ENCODE measurements around the gene KCNQ5.

Gene KCNQ5

DNA sequence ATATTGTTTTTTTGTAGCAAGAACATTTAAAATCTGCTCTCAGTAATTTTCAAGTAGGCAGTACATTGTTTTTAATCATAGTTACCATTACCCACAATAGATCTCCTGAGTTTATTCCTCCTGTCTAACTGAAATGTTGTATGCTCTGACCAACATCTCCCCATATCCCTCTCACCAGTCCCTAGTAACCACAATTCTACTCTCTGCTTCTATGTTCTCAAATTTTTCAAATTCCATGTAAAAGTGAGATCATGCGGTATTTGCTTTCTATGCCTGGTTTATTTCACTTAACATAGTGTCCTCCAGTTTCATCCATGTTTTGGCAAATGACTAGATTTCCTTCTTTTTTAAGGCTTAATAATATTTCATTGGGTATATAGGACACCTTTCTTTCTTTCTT, 300.5 kb downstream of the KCNQ5 start:
- peak; percentile 46 for DNase-seq

DNA sequence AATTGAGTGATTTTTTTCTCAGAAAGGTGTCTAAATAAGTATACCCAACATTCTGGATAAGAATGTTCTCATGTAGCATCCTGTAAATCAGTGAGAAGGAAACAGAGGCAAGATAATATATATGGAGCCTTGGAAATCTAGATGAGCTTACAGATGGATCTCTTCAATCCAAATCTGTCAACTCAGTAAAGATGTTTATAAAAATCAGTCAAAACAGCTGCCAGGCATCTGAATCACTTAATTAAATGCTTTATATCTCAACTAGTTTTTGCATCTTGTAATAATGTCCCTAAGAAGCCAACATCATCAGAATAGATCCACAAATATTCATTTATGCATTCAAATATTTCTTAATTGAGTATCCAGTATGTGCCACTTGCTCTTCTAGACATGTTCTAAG, 303.3 kb downstream of the KCNQ5 start:
- DNase-seq, result no peak

DNA sequence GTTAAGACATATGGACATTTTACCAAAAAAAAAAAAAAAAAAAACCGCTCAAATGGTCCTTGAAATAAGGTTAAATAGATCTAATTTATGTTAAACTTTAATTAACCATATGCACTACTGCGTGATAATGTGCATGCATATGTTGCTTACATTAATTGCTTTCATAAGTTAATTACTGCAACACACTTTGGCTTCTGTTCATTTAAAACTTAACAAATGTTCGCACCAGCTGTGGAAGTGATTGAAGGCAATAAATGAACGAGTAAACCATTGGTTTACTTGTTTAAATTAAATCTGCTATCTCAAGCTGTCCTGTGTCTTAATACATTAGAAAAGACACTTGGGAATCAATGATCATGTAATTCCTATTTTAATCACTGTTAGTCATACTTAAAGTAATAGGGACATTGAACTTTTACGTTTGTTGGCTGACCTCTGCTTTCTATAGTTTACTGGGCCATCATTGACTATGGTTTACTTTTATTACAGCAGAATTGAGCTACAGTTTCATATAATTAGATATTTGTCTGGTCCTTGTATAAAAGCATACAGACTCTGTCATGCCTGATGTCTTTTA, 308.8 kb downstream of the KCNQ5 start:
- DNase-seq, result no peak

DNA sequence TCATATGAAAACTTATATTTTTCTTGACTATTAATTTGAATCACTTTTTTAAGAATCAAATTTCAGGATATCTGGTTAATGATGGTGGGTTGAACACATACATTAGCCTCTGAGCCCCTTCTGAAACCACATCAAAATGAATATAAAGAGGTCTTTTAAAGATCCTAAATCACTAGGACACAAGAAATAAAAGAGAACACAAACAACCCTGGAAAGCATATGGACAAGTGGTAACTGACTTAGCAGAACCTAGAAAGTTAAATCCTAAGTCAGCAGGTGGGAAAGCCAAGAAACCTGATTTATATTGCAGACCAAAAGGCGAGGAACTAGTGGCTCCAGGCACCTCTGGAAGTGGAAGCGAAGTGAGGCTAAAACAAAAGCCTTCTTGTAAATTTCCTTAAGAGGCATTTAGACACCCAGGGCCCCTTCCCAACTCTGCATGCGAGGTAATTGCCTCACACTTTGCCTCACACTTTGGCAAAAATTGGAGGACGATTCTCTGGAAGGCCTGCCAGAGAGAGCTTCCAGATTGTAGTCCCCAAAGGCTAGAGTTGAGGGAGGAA, 309.5 kb downstream of the KCNQ5 start:
- DNase-seq, result no peak

DNA sequence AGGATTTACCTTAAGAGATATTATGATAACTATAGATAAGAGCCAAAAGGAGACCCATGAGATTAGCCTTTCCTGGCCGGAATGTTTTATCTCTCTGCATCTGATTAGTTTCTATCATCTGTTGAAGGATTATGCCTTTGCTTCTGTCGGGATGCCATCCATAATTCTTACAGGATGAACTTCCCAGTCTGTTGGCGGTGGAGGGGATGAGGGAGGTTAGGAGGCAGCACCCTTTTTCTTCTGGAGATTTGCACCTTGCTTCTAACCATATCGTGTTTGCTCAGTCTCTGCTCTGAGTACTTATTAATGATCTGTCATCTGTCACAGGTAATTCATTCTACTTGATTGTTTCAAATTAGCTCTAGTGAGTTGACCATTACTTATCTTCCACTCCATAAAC, 311.4 kb downstream of the KCNQ5 start:
- DNase-seq, result no peak

DNA sequence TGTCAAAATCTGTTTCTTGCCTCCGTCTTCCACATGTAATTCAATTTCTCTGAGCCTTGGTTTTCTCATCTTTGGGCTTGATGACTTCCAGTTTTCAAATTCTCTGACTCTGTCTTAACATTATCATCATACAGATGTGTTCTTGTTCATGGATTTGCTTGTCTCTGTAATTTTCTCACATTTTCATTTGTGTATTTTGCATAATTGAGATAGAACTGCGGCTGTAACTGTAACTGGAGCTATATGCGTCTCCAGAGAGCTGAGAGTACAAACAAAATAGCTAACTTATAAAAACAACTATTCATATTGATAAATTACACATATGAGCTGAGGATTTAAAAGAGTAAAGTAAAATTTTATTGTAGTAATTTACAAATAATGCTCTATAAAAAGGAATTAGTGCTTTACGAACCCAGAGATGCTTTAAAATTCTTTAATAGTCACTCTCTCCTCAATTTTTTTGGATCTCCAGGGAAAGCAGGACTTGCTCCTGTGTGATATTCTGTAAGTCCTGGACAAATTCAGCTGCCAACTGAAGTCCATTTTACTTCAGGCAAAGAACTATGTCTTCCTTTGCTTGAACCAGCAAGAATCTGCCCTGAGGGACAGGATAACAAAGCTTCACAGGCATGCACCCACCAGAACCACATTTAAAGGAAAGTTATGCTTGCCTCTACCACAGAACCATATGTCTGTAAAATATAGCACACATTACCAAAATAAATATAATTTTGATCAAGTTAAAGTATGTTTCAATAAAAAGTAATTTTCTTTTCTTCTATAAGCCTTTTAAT, 315.1 kb downstream of the KCNQ5 start:
- peak; percentile 46 for DNase-seq

DNA sequence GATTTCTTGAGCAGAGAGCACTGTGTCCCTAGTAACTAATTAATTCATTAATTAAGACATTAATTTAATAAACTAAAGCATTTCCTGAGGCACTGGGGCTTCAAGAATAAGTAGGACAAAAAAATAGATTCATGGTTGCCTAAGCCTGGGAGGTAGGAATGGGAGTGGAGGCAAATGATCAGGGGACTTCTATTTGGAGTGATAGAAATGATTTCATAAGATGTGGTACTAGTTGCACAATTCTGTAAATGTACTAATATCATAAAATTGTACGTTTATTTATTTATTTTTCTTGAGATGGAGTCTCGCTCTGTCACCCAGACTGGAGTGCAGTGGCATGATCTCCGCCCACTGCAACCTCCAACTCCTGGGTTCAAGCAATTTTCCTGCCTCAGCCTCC, 316.2 kb downstream of the KCNQ5 start:
- no peak for DNase-seq

DNA sequence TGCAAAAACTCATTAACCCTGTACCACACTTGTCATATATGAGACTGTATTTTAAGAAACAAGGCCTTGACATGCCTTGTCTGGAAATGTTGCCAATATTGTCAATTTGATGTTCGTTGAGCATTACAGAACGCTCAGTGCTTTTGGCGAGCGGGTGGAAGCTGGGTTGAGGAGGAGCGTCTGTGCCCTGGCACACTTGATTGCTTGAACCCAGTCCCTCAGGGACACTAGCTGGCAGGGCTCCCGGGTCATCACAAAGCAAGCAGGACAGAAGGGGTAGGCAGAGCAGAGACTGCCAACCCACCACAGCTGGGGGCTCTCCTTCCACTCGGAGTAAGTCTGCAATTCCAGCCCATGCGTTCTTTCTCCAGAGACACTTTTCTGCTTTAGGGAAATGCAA, 317.1 kb downstream of the KCNQ5 start:
- no peak for DNase-seq

DNA sequence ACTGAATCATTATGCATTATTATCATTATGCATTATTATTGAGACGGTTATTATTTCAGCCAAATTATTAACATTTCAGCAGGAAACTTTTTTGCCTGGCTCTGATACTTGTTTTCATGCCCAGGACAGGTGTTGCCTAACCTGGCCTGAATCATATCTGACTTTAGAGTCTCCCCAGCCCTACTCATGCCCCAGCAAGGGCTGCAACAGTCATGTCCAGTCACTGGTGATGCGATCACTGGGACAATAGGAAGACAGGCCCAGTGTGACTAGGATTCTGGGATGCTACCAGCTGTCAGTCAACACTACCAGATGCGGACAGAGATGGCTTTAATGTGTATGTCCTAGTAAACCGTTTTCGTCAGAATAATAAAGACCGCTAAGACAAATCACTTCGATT, 318.4 kb downstream of the KCNQ5 start:
- no peak for DNase-seq

DNA sequence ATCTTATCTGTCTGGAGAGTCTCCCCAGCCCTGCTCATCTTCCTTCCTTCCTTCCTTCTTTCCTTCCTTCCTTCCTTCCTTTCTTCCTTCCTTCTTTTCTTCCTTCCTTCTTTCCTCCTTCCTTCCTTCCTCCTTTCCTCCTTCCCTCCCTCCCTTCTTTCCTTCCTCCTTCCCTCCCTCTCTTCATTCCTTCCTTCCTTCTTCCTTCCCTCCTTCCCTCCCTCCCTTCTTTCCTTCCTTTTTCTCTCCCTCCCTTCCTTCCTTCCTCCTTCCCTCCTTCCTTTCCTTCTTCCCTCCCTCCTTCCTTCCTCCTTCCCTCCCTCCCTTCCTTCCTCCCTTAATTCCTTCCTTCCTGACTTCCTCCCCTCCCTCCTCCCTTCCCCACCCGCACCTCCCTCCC, 319.4 kb downstream of the KCNQ5 start:
- no peak for DNase-seq

DNA sequence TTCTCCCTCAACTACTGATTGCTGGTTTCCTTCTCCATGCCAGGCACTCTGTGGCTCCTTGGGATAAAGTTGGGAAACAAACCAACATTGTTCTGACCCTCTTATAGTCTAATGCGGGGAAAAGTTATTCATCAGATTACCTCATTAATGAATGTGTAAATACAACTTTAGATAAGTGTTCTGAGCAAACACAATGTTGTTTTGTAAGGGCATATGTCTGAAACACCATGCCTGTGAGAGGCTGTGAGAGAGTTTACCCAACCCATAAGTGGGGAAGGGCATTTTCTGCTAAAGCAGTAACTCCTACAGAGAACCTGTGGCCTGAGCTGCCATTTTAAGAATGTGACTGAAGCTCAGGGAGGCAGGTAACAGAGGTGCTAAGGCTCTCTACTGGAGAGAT, 319.9 kb downstream of the KCNQ5 start:
- DNase-seq, result no peak

DNA sequence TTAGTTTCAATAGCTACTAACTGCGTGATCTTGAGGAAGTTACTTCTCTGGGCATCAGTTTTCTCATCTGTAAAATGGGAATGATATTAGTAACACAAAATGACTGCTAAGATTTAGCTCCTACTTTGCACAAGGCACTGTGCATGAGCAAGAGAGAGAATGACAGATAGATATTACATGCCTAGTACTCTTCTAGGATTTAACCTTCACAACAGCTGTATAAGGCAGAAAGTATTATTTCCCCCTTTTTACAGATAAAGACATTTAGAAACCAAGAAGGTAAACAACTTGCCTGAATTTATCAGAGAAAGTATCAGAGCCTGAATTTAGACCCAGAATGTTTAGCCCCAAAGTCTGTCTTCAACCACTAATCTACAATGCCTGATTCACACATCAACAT, 321.8 kb downstream of the KCNQ5 start:
- no peak for DNase-seq

DNA sequence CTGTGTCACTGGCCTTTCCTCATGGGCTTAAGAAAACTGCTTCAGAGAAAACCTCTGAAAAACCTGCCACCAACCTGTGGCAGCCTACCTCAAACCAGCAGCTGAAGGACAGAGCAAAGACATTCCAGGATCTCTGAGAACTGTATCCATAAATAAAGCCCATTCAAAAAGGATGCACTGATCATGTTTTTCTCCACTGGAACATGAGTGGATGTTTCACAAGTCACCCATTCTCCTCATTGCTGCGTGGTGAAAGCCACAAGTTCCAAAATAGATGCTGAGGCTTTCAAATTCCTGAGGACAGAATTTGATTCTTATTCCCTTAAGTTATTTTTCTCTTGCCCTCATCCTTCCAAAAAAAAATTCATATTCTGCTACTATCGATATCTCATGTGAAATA, 322.8 kb downstream of the KCNQ5 start:
- DNase-seq, result no peak

DNA sequence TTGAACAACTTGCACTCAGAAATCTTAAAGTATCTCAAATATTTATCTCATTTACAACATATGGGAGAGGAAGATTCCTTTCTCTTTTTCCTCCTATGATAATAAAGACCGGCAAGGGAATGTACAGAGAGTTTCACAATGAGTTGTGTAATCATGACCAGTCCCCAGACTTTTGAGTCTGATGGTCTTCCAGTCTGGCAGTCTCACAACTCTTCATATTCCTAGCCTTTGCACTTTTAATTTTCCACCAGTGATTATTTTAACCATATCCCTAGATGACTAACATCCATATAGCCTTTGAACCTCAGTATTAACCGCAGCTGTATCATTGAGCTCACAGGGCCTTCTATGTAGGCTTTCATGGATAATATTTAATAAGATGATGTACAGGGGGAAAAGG, 324.9 kb downstream of the KCNQ5 start:
- peak; percentile 63 for DNase-seq

DNA sequence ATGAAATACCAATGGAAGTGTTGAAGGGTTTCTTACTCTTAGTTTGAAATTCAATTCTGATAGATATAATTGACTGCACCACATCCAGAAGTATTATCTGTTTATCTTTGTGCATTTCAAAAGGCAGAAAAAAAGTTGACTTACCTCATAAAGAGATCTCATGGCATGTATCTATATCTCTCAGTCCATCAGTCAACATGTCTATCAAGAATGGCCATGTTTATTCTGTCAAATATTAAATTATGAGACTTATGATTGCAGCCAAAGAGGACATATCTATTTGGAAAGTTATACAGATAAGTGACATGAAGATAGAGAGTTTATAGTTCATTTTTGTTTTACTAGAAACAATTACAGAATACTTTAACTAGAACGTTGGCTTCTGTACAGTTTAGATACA, 325.7 kb downstream of the KCNQ5 start:
- no peak for DNase-seq

DNA sequence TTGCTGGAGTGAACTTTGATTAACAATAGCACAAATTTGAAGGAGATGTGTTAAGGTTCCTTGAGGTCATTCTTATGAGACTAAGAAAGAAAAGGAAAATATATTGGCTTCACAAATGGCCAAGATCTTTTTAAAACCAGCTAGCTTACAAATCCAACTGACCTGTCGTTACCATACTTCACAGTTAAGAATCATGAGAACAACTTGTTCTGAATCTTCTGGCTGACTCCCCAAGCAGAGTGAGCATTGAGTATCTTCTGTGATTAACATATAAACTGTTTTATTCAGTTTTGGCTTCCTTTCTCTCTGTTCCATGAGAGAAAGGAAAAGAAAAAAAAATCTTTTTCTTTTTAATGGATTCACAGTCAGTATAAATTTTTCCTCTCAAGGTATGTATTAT, 326.3 kb downstream of the KCNQ5 start:
- DNase-seq, result no peak

DNA sequence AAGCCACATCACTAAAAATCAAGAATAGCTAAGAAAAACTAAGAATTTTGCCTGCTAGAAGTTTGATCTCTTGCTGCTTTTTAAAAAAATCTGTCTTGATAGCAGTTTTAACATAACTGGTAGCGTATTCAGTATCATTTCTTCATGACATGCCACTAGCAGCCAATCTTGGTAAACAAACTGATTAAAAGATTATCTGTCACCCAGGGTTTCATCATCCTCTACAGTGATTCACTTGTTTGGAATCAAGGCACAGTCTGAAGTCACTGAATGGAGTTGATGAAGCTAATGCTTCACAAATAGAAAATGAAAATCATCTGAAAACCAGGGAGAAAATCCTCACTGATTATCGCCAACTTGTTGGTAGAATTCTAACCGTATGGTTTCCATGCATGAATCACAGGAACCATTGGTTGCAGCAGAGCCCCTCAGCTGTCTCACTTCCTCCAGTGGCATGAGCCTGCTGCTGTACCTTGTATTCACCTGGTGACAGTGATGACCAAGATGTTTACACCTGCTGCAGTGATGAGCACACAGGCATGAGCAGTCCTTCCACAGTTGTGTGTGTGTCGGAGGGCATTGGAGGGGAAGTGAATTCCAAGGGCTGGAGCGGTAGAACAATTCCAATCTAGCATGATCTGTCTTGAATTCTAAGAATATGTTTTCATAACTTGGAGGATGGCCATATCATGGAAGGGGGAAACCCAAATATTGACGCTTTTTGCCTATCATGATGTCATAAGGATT, 328.4 kb downstream of the KCNQ5 start:
- DNase-seq, result peak; percentile 88

DNA sequence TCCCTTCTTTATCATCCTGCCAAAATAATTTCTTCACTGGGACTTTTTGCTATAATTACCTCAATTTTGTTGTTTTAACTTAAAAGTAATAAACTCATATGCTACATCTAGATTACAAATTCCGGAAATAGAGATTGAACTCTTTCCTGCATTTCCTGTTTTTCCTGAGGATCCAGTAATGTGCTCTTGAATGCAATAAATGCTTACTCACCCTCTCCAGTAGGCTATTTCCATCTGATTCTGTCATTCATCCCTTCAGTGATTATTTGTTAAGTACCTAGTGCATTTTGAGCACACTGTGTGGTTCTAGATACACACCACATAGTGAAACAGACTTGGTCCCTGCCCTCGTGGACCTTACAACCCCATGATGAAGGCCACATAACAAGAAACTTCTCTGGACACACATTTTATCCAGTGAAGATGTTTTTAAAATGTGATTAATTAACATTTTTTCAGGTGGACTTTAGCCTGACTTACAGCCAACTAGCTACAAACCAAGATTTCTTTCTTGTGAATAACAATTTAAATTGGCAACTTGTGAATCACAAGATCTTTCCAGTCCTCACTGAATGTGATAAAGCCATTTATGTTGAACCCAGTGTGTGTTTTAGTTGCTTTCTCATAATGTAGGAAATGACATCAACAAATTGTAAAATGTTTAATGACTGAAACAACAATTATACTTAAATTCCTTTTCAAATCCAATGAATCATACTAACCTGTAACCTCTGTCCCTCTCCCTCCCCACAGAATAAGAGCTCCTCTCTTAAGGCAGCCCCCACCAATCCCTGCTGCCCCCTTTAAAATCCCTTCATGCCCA, 331.2 kb downstream of the KCNQ5 start:
- peak; percentile 70 for DNase-seq

DNA sequence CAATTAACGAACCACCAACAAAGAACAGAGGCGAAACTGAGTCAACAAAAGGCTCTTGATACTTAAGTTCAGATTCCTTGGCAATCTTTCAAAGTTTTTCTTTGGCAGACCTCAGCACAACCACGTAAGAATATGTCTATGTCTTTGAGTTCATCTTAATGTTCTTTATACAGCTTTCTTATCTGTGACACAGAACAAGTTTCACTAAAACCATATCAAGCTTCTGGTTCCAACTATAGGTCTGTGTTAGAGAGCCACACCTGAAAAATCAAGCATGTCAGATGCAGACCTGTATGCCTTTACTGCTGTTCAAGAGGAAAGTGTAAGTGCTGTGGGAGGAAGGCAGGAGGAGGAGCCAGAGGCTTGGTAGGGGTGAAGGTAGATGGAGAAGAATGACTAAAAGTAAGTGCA, 332.1 kb downstream of the KCNQ5 start:
- DNase-seq, result peak; percentile 43

DNA sequence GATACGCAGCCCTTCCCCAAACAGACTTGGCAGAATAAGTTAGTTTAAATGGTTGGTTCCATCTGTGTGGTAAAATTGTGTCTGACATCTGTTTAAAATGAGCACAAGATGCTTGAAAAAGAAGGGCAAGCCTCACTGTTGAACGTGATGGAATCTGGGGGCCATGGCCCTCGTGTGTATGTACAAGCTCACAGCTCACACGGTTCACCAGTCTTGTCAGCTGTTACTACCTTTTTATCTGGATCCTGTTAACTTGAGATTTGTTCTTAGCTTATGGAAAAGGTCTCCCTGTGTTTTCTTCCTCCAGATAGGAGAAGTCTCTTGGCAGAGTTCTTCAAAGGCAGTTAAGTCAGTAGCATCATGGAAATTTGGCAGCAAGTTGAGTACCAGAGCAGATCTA, 332.9 kb downstream of the KCNQ5 start:
- DNase-seq, result no peak

DNA sequence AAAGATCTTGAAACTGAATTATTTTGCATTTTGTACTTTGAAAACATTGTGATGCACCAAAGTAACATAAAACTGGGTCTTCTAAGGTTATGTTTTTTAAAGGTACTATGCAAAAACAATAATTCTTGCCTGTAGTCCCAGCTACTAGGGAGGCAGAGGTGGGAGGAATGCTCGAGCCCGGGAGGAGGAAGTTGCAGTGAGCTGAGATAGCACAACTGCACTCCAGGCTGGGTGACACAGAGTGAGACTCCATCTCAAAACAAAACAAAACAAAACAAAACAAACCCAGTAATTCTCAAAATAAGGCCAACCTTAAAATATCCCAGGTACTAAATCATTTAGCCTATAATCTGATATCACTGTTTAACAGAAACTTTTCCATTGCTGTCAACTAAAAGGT, 333.8 kb downstream of the KCNQ5 start:
- DNase-seq, result no peak

DNA sequence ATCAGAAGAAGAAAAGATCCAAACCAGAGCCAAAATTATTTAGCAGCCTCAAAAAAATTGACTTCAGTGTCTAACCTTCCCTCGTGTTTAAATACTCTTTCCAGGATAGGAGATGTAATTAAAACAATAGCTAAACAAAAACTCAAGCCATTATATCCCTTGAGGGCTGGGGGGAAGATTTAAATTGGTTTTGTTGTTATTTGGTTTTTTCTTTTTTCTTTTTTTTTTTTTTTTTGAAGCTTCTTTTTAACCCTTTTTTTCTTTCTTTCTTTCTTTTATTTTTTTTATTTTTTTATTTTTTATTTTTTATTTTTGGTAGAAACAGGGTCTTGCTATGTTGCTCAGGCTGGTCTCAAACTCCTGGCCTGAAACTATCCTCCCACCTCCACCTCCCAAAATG, 334.4 kb downstream of the KCNQ5 start:
- no peak for DNase-seq

DNA sequence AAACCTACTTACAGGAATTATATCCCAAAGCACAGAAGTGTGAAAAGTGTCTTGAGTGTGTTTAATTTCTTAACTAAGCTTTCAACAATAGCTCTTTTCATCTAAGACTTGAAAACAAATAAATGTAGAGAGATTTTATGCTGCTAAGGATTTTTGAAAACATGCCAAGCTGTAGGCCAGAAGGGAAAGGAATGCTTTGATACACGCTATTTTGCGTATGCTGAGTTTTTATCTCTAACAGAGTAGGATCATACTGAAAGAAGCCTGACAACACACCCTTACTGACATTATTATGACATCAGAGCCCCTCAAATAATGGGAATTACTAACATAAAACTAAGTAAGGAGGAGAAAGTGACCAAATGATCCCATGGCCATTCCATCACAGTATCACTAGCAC, 338.0 kb downstream of the KCNQ5 start:
- no peak for DNase-seq
